ENCODE measurements around the gene SLC35F1.

The SLC35F1 gene

DNA sequence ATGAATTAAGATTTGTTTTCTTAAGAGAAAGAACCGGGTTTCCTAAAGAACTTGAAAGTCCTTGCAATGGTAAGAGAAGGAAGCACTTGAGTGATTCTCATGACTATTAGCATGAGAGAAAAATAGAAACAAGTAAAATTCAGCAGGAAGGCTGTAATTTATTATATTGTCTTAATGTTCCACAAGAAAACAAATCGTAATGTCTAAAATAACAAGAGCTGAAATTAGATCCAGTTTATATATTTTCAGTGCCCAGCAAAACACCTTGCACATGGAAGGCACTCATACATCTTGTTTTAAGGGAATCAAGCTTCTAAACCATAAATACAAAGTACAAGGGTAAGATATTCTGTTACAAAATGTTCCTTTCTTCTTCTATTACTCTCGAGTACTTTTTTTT is 411.6 kb downstream of the SLC35F1 start:
- no peak for FAIRE-seq

DNA sequence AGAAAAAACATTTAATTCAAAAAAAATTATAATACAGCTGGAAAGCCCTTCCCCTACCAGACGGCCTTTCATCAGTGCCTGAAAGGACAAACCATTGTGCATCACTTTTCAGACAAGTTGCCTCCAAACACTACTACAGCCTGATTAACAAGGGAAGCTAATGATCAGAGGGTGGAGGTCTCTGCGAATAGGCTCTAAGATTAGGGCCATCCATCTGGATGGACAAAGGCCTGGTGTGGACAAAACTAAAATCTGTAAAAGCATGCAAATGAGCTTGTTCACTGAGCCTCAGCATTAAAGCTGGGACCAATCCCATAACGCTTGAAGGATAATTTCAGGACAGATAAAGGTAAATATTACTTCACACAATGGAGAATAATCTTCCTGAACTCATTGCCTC is 412.4 kb downstream of the SLC35F1 start:
- FAIRE-seq, result no peak

DNA sequence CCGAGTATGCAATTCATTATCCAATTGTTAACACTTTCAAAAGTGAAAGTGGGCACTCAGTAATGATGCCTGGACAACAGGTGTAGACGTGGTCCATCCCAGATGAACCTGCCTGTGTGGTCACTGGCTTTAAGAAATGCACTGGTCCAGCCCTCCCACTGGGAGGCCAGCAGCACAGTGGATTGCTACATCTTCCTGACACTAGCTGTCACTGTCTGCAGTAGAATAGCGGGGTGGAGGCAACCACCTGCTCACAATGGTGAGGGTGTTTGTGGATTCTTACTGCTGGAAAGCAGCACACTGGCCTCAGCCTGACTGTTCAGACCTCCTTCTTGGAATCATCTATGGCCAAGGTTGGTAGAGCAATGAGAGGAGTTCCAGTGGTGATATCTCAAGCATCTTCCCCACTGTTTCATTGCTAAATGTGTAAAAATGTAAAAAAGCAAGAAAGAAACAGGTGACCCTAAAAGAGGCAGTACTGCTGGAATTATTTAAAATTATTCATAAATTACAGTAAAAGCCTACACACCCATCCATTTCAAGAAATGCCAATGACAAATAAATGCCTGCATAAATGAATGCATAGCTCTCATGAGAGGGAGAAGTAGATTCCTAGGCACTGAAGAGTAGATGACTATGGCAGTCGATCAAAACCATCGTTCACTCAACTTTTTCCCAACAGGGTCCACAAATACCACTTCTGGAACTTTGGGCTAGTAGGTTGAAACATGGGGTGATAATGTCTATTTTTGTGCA is 413.0 kb downstream of the SLC35F1 start:
- no peak for FAIRE-seq

DNA sequence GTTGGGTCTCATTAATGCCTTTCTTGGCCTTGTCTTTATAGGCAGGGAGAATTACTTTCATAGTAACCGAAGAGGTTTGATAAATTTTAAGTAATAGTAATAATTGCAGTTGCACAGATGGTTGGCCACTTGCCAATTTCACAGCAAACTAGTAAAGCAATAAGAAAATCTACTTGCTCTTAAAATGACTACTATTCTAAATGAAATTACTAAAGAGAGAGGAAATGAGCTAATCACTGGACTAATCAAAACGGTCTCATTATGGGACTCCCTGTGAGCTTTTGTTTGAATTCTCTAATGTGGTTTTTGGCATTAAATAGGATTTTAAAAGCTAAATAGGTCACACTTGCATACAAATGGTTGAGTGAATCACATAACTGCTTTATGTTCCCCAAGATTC is 413.6 kb downstream of the SLC35F1 start:
- FAIRE-seq, result no peak

DNA sequence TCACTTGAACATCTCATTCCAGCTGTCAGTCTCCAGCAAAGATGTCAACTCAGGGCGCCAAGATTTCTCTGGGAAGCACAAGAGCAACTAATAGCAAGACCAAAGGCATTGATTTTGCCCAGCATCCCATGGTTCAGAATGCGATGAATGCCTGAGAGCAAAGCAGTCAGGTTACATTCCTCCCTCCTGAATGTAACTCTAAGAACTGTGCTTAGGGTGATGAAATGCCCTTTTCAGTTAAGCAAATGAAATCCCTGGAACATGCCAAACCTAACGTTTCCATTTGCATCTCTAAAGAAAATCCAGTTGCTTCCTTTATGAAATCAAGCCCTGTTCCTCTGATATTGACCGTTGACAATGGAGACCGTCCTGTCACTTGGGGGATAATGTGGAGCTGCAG is 417.1 kb downstream of the SLC35F1 start:
- no peak for FAIRE-seq

DNA sequence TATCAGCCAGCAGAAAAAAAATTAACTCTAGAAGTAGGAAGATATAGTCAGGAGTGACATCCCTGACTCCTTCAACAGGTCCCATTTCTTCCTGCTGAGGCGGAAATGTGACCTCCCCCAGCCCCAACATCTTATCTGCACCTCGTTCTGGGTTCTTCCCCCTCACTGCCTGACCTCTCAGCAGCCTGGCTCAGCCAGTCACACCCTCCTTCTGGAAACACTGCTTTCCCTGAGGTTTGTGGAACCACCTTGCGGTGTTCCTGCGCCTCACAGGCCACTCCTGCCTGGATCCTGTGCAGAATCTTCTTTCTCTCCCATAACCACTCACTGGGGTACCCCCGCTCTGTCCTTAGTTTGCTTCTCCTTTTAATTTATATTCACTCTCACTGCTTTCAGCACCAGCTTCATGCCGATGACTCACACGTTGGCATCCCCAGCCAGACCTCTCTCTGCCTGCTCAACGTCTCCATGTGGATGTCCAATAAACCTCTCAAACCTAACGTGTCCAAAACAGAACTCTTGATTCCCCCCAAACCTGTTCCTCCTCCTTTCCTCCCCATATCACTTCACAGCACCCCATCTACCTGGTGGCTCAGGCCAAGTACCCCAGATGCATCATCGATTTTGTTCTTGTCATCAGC is 418.3 kb downstream of the SLC35F1 start:
- FAIRE-seq, result no peak

DNA sequence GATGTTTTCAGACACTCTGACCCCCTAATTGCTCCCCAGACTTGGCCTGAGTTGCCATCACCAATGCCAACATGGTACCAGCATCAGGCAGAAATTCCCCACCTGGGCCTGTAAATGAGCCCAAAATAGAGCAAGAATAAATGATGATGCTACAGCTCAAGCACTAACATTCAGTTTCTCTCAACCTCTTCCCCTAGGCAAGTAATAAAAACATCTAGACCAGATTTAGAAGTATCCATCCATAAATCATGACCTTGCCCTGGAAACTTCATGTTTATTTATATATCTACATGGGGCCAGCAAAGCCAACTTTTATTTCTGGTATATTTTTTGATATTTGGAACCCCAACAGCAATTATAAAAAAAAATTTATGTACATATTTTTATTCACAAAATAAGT is 419.6 kb downstream of the SLC35F1 start:
- no peak for FAIRE-seq

DNA sequence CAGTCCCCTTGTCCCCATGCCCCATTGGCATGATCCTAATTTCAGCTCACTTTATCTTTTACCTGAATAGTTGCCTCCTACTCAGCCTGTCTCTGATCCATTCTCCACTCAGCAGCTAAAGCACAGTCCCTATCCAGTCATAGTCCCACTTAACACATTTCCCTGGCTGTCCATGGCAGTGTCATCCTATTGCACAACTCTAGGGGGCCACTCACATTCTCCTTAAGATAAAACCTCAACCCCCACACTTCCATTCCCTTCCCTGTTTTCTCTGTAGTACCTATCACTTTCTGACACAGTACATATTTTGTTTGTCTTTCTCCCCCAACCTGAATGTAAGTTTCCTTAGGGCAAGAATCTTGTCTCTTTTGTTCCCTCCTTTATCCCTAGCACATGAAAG is 420.2 kb downstream of the SLC35F1 start:
- no peak for FAIRE-seq

DNA sequence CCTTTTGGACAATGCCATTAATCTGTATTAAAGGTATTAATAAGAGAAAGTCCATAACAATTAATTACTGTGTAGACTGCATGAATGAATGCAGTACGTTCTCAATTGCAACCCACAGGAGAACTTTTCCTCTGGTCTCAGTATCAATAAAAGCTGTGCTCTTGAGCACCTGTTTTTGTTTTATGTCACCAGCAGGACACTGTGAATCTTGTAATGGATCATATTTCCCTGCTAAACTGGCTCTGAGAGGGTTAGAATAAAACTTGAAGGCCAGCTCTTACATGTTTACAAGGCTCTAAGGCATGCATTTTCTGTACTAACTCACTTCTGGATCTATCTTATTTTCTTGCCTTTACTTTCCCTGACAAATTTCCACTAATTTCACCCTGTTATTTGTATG is 426.7 kb downstream of the SLC35F1 start:
- FAIRE-seq, result no peak

DNA sequence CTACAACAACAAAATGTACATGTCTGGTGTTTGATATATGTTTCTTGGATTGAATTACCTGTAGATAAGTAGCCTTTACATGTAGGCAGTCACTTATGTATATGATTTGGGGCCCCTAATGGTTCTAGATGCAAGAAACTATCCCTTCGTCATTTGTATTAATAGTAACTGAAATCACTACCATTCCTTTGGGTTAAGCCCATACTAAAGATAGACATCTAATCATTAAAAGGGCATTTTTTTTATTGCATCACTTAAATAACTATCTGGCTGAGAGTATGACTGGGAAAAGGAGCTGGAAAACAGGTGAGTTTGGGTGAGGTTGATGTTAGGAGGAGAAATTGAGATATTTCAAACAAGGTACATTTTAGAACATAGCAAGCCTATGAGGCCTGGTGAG is 427.6 kb downstream of the SLC35F1 start:
- FAIRE-seq, result no peak

DNA sequence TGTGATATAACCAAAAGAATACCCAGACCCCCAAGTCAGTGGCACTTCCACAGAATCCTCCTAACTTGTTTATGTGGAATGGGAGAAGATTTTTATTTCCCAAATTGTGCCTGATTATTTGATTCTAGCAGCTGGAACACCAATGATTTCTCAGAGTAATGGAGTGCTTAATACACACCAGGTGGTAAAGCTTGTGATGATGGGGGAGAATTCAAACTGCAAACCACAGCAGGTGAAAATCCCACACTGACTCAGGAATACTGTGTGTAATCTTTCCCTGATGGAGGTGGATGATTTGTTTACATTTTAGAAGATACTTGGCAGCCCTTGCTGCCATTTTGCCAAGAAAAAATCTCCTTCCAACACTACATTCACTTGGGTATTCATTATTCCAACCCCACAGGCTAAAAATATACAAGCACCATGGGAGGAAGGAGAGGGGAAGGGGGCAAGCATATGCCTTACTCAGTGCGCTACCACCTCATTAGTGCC is 428.3 kb downstream of the SLC35F1 start:
- no peak for FAIRE-seq

DNA sequence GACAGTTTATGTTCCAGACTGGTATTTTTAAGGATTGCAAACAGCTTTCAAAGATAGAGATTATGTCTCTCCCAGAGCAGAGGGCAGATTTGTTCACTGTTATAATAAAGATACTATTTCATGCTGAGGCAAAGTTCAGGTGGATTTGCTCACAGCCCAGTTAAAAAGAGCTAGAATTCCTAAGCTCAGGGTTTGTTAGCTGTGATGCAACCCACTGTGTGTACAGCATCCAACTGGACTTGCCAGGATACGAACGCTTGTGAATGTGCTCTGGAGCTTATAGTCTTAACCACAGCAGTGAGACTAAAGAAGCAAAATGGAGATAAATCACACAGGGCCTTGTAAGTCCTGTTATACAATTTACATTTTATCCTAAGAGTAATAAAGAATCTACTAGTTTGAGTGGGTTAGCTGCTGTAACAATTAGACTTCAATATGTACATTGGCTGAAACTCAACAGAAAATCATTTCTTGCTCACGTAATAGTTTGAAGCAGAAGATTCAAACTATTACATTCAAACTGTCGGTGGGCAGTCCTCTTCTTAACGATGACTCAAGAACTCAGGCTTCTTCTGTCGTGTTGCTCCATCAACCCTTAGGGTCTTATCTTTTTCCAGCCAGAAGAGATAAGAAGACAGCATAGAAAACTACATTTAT is 437.1 kb downstream of the SLC35F1 start:
- FAIRE-seq, result no peak

DNA sequence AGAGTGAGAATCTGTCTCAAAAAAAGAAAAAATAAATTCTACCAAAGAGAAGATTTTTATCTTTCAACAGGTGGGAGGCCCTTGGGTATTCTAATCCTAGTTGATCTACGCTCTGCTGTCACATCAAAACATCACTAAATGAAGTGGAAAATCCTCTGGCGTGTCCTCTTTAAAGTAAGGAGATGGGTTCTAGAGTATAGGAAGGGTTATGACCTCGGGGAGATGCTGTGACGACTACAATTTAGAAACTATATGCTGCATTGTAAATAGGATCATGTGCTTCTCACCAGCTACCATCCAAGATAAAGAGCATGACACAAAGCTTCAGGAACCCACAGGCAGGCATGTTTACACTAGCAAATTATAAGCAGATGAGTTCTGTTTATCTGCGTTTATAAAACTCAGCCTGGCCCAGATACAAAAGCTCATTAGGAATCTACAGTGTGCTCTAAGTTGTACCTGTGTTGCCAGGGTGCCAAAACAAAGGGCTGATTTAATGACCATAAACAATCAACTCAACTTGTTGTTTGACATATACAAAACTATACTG is 443.9 kb downstream of the SLC35F1 start:
- no peak for FAIRE-seq

DNA sequence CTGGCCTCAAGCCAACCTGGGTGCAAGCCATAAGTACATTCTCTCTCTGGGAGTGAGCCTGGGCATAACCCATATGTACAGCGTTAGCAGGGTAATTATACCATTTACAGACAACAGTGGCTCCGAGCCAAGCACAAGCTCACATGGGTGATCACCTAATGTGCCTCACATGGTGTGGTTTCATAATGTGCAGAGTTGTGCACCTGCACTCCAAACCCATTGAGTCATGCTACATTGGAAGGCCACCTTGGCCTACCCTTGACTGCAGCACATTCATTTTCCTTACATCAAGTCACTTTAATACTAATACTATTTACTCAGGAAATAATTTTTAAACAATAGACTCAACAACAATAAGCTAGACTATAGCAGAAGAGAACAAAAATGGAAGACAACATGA is 446.5 kb downstream of the SLC35F1 start:
- no peak for FAIRE-seq

DNA sequence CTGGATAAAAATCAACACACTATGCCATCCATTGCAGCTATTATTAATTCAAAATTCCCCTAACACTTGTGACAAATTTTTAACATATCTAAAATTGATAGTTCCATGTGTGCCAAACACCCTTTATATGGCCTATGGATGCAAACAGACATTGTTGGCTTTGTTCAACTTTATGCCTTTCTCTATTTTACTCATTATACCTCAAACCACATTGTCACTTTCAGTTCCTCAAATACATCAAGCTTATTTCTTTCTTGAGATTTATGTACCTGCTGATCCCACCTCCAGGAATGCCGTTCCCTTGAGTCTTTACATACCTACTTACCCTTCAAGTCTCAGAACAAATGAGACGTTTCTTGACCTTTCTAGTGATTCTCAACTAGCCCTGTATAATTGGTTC is 447.6 kb downstream of the SLC35F1 start:
- no peak for FAIRE-seq

DNA sequence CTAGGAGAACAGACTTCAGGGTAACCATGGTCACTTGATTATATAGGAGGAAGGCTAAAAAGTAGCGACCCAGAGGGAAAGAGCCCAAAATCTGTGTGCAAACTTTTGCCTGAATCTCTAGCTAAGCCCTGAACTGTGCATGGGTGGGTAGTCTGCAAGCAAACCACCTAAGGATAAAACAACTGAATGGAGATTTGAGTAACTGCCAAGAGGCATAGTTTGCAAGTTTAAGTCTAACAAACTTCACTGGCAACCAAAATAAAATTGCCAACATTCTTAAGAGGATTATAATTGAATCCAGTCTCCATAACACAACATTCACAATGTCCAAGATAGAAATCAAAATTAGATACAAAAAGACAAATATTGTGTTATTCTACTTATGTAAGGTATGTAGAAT is 449.0 kb downstream of the SLC35F1 start:
- FAIRE-seq, result no peak

DNA sequence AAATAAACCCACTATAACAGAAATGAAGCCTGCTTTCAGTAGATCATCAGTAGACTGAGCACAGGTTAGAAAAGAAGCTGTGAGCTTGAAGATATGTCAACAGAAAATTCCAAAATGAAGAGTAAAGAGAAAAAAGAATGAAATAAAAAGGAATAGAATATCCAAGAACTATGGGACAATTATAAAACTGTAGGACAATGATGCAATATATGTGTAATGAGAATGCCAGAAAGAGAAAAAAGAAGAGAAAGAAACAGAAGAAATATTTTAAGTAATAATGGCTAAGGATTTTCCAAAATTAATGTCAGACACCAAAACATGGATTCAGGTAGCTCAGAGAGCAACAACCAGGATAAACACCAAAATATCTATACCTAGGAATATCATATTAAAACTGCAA is 449.6 kb downstream of the SLC35F1 start:
- no peak for FAIRE-seq
